K562 (cell line): ENCODE measurements around the gene ACOX2. TPM values are rescaled to one million over a fixed set of nuclear protein-coding genes. Genes with fewer than 3 reads are reported as not detected.

Source experiments
- CC2D1A ChIP-seq: fragments of 450-650 bp; IDR thresholded peaks from 2 replicates; pipeline ENCODE4 v1.6.1; 2017; ENCODE audit warnings: mild to moderate bottlenecking
- LEF1 ChIP-seq: fragments of 450-650 bp; IDR thresholded peaks from 2 replicates; pipeline ENCODE4 v1.6.1; 2016; ENCODE audit warnings: mild to moderate bottlenecking
- MEF2D ChIP-seq: conservative IDR thresholded peaks from 2 replicates; pipeline ENCODE4 v1.6.1; 2016; ENCODE audit warnings: low read depth, missing genetic modification characterization, missing compliant biosample characterization
- PRMT5 ChIP-seq: sonication (generic); formaldehyde crosslinking; IDR thresholded peaks from 2 replicates; pipeline ENCODE4 v1.5.0; 2020; ENCODE audit warnings: missing genetic modification reagents
- PURB ChIP-seq: sonication (generic); formaldehyde crosslinking; IDR thresholded peaks from 2 replicates; pipeline ENCODE4 v1.9.0; 2021; ENCODE audit warnings: low read depth, mild to moderate bottlenecking, missing genetic modification reagents
- STAT5A ChIP-seq: IDR thresholded peaks from 2 replicates; pipeline ENCODE4 v1.6.1; 2012; ENCODE audit warnings: low read length, inconsistent platforms, borderline replicate concordance
- ZFP1 ChIP-seq: fragments of 450-650 bp; formaldehyde crosslinking; IDR thresholded peaks from 2 replicates; pipeline ENCODE4 v1.4.0; 2020; ENCODE audit warnings: mild to moderate bottlenecking, mixed read lengths
- ZFPM2 ChIP-seq: fragments of 250-450 bp; sonication (Bioruptor Pico); IDR thresholded peaks from 2 replicates; pipeline ENCODE4 v1.5.1; 2022; ENCODE audit warnings: mild to moderate bottlenecking
- ZNF184 ChIP-seq: sonication (generic); formaldehyde crosslinking; IDR thresholded peaks from 2 replicates; pipeline ENCODE4 v1.5.0; 2020; ENCODE audit warnings: missing genetic modification reagents
- polyA plus RNA-seq, 8 experiments: library from polyadenylated mRNA; depleted of rRNA in 4 of 8; stranded (reverse) in 5 of 8; unstranded in 3 of 8; fragments of >200 nt; fragmentation: Nextera tagmentation in 2 of 8; fragmentation: Illumina TruSeq in 1 of 8; extraction: Ambion mirVana in 2 of 8; extraction: Trizol in 1 of 8; gene quantifications; 2 replicates each; pipeline versions ENCODE4 v1.2.1 to v1.2.3, GENCODE V29; 2011 to 2014; ENCODE audit warnings: inconsistent platforms in 1 of 8, missing spikeins in 1 of 8
- total RNA-seq, 7 experiments: library from RNA; depleted of rRNA in 6 of 7; stranded (reverse); fragments of >200 nt in 6 of 7; fragmentation: Illumina TruSeq in 2 of 7; extraction: Trizol in 2 of 7; gene quantifications; 2 replicates each; pipeline versions ENCODE4 v1.2.1 to v1.2.3, GENCODE V29; 2011 to 2021; ENCODE audit warnings: low replicate concordance in 1 of 7
- TF ChIP-seq, protein P1 (sequence below): fragments of 450-650 bp; IDR thresholded peaks from 2 replicates; pipeline ENCODE4 v1.6.1; 2018; ENCODE audit not compliant: partially characterized antibody
- TF ChIP-seq, protein P2 (sequence below): fragments of 450-650 bp; conservative IDR thresholded peaks from 2 replicates; pipeline ENCODE4 v1.6.1; 2016; ENCODE audit warnings: missing genetic modification characterization, low read depth, mild to moderate bottlenecking, control low read depth, missing compliant biosample characterization
- TF ChIP-seq, protein P3 (sequence below): fragments of 250-450 bp; sonication (Bioruptor Pico); IDR thresholded peaks from 2 replicates; pipeline ENCODE4 v1.8.0; 2022; ENCODE audit warnings: inconsistent platforms, mild to moderate bottlenecking, moderate library complexity, borderline replicate concordance
- TF ChIP-seq, protein P4 (sequence below): fragments of 450-650 bp; IDR thresholded peaks from one replicate; pipeline ENCODE4 v1.6.1; 2018; ENCODE audit warnings: mild to moderate bottlenecking, moderate library complexity; ENCODE audit not compliant: partially characterized antibody
- TF ChIP-seq, protein P5 (sequence below), 2 experiments: fragments of 250-450 bp in 1 of 2; fragments of 450-650 bp in 1 of 2; sonication (Bioruptor Pico) in 1 of 2; IDR thresholded peaks; 2 replicates each; pipeline versions ENCODE4 v1.6.1 to v1.8.0; 2016 to 2021; ENCODE audit warnings: mild to moderate bottlenecking in 2 of 2, moderate library complexity in 2 of 2, missing compliant biosample characterization in 1 of 2, missing genetic modification characterization in 1 of 2

The ACOX2 gene
- total and polyA plus RNA-seq, 9 of the 15 experiments (the other 6 are each of a cell fraction or from before 2014, with no cell fraction given), result 0.15 TPM; not detected in 8

DNA sequence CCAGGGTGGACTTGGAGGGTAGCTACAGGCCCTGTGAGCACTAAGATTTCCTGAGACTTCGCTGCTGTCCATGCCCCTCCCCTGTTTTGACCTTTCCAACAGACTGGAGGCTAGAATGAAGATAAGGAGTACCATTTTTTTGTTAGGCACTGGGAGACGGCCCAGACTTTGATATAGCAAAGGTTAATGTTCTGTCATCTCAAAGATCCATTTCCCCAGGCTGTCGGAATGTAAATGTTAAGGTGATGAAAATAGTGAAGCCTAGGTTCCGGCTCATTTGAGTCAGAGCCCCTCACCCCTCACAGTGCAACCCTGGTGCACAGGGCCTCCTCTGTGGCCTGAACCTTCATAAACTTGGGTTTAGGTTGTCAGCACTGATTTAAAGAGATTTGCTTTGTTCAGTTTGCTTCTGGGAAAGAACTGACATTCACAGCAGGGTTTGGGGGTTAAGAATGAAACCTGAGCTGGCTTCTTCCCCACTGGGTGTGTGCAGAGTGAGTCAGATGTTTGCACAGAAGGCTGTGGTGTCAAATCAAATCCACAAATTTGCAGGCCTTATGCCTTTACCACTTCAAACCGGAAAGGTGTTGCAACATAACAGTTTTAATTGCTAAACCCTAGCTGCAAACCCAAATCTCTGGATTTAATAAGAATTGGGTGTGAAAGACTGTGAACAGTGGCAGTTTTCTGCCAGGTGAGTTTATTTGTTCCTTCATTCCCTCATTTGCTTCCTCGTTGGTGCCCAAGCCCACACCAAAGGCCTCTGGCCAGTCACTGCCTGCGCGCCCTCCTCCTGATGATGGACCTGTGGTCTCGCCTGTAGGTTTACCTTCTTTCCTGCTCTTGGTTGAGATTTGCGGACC, 65.7 kb downstream of the ACOX2 start (continued):
- TF ChIP-seq, protein P1, sequence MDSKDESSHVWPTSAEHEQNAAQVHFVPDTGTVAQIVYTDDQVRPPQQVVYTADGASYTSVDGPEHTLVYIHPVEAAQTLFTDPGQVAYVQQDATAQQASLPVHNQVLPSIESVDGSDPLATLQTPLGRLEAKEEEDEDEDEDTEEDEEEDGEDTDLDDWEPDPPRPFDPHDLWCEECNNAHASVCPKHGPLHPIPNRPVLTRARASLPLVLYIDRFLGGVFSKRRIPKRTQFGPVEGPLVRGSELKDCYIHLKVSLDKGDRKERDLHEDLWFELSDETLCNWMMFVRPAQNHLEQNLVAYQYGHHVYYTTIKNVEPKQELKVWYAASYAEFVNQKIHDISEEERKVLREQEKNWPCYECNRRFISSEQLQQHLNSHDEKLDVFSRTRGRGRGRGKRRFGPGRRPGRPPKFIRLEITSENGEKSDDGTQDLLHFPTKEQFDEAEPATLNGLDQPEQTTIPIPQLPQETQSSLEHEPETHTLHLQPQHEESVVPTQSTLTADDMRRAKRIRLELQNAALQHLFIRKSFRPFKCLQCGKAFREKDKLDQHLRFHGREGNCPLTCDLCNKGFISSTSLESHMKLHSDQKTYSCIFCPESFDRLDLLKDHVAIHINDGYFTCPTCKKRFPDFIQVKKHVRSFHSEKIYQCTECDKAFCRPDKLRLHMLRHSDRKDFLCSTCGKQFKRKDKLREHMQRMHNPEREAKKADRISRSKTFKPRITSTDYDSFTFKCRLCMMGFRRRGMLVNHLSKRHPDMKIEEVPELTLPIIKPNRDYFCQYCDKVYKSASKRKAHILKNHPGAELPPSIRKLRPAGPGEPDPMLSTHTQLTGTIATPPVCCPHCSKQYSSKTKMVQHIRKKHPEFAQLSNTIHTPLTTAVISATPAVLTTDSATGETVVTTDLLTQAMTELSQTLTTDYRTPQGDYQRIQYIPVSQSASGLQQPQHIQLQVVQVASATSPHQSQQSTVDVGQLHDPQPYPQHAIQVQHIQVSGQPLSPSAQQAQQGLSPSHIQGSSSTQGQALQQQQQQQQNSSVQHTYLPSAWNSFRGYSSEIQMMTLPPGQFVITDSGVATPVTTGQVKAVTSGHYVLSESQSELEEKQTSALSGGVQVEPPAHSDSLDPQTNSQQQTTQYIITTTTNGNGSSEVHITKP, result no peak
- no peak for TF ChIP-seq PRMT5 (CRISPR knock-in tag)
- no peak for TF ChIP-seq ZFP1 (CRISPR knock-in tag)
- TF ChIP-seq, protein P2, sequence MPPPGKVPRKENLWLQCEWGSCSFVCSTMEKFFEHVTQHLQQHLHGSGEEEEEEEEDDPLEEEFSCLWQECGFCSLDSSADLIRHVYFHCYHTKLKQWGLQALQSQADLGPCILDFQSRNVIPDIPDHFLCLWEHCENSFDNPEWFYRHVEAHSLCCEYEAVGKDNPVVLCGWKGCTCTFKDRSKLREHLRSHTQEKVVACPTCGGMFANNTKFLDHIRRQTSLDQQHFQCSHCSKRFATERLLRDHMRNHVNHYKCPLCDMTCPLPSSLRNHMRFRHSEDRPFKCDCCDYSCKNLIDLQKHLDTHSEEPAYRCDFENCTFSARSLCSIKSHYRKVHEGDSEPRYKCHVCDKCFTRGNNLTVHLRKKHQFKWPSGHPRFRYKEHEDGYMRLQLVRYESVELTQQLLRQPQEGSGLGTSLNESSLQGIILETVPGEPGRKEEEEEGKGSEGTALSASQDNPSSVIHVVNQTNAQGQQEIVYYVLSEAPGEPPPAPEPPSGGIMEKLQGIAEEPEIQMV (tag), result no peak
- no peak for TF ChIP-seq MEF2D (tag)
- TF ChIP-seq, protein P3, sequence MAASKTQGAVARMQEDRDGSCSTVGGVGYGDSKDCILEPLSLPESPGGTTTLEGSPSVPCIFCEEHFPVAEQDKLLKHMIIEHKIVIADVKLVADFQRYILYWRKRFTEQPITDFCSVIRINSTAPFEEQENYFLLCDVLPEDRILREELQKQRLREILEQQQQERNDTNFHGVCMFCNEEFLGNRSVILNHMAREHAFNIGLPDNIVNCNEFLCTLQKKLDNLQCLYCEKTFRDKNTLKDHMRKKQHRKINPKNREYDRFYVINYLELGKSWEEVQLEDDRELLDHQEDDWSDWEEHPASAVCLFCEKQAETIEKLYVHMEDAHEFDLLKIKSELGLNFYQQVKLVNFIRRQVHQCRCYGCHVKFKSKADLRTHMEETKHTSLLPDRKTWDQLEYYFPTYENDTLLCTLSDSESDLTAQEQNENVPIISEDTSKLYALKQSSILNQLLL, result no peak
- TF ChIP-seq ZFPM2 (CRISPR knock-in tag), result no peak
- TF ChIP-seq, protein P4, sequence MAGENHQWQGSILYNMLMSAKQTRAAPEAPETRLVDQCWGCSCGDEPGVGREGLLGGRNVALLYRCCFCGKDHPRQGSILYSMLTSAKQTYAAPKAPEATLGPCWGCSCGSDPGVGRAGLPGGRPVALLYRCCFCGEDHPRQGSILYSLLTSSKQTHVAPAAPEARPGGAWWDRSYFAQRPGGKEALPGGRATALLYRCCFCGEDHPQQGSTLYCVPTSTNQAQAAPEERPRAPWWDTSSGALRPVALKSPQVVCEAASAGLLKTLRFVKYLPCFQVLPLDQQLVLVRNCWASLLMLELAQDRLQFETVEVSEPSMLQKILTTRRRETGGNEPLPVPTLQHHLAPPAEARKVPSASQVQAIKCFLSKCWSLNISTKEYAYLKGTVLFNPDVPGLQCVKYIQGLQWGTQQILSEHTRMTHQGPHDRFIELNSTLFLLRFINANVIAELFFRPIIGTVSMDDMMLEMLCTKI, result no peak
- TF ChIP-seq LEF1, result peak; percentile 65; the same call in 1 of the 2 replicates
- TF ChIP-seq, protein P5, sequence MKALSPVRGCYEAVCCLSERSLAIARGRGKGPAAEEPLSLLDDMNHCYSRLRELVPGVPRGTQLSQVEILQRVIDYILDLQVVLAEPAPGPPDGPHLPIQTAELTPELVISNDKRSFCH (CRISPR knock-in tag; IDR thresholded peaks at IDR 0.05), result no peak
- TF ChIP-seq, protein P5 (tag; IDR thresholded peaks at IDR 0.05), result peak; percentile 94
- no peak for TF ChIP-seq ZNF184
- no peak for TF ChIP-seq CC2D1A
- TF ChIP-seq STAT5A, result peak; percentile 43; the same call in 1 of the 2 replicates
- no peak for TF ChIP-seq PURB (CRISPR knock-in tag)
